HG03060 (cell line): ENCODE data around the gene NR3C2.
"Not testable (repeated sequence)": the region's sequence is repeated elsewhere in the genome, so short reads cannot be mapped to it uniquely, and the experiment has no call there.

Experiments used
- ATAC-seq: cut with Tn5 transposase; IDR thresholded peaks from one replicate; pipeline ENCODE4 v1.9.1; 2021; ENCODE audit warnings: low read depth, moderate number of reproducible peaks; ENCODE audit not compliant: unreplicated experiment

NR3C2 gene

GRCh38 chr4:148089624-148090023 is 352.6 kb downstream of the NR3C2 start:
- no peak for ATAC-seq

GRCh38 chr4:148083073-148083472 is 359.1 kb downstream of the NR3C2 start:
- not testable (repeated sequence) for ATAC-seq

- ATAC-seq, result no peak
Measured at GRCh38 chr4:148081745-148082144, 360.5 kb downstream of the NR3C2 start.

GRCh38 chr4:148081267-148081666 is 360.9 kb downstream of the NR3C2 start:
- no peak for ATAC-seq

- no peak for ATAC-seq
Measured at GRCh38 chr4:148079961-148080360, 362.3 kb downstream of the NR3C2 start.

GRCh38 chr4:148078061-148078460 is 364.2 kb downstream of the NR3C2 start:
- ATAC-seq, result no peak

- ATAC-seq, result no peak
Measured at GRCh38 chr4:148077581-148077980, 364.6 kb downstream of the NR3C2 start.

GRCh38 chr4:148076964-148077363 is 365.2 kb downstream of the NR3C2 start:
- ATAC-seq, result no peak

- ATAC-seq, result no peak
Measured at GRCh38 chr4:148075438-148075837, 366.8 kb downstream of the NR3C2 start.

- no peak for ATAC-seq
Measured at GRCh38 chr4:148074462-148074861, 367.8 kb downstream of the NR3C2 start.

- no peak for ATAC-seq
Measured at GRCh38 chr4:148073349-148073748, 368.9 kb downstream of the NR3C2 start.

- no peak for ATAC-seq
Measured at GRCh38 chr4:148072789-148073188, 369.4 kb downstream of the NR3C2 start.

- ATAC-seq, result no peak
Measured at GRCh38 chr4:148071009-148071408, 371.2 kb downstream of the NR3C2 start.

- ATAC-seq, result no peak
Measured at GRCh38 chr4:148069895-148070178, 372.4 kb downstream of the NR3C2 start.

- no peak for ATAC-seq
Measured at GRCh38 chr4:148069086-148069894, 372.9 kb downstream of the NR3C2 start.

GRCh38 chr4:148068065-148068911 is 373.9 kb downstream of the NR3C2 start:
- ATAC-seq, result no peak

- ATAC-seq, result no peak
Measured at GRCh38 chr4:148067301-148067916, 374.8 kb downstream of the NR3C2 start.

GRCh38 chr4:148065075-148065474 is 377.1 kb downstream of the NR3C2 start:
- ATAC-seq, result no peak

GRCh38 chr4:148064451-148064850 is 377.8 kb downstream of the NR3C2 start:
- no peak for ATAC-seq

GRCh38 chr4:148062301-148062950 is 379.8 kb downstream of the NR3C2 start:
- no peak for ATAC-seq

- no peak for ATAC-seq
Measured at GRCh38 chr4:148061795-148062194, 380.4 kb downstream of the NR3C2 start.
